Panc1 (cell line): ENCODE results near the gene ANP32B. TPM values are rescaled to one million over a fixed set of nuclear protein-coding genes. Genes with fewer than 3 reads are reported as not detected.

Experiments used
- ATAC-seq: fragments of 200-7000 bp; cut with Tn5 transposase; 2 replicates; pipeline ENCODE4 v1.9.1; 2020; ENCODE audit warnings: mild to moderate bottlenecking, moderate library complexity
- BruUV-seq: library from RNA; stranded (reverse); fragments of 400-500 nt; replicated peaks from 2 replicates; lab custom pipeline; 2021; lab: Mats Ljungman, UMichigan
- CTCF ChIA-PET: fragments of 300-600 bp; sonication (Branson Sonifier 250); formaldehyde crosslinking; loops from one replicate; lab custom pipeline; 2022; ENCODE audit warnings: antibody characterized with exemption; lab: Charles Lee
- POLR2A ChIA-PET: fragments of 300-600 bp; sonication (Branson Sonifier 250); formaldehyde crosslinking; loops from one replicate; lab custom pipeline; 2022; ENCODE audit warnings: antibody characterized with exemption; lab: Charles Lee
- DNase-seq: peaks from one replicate; pipeline ENCODE4 v3.0.0-alpha.2; 2010; ENCODE audit warnings: low read depth, low spot score
- H3K27ac ChIP-seq: 2 replicates; pipeline ENCODE4 v1.5.1; 2011; ENCODE audit warnings: mild to moderate bottlenecking, low read length, inconsistent platforms
- H3K27me3 ChIP-seq: fragments of 200-500 bp; sonication (Bioruptor generic); 2 replicates; pipeline ENCODE4 v1.6.0; 2014; ENCODE audit warnings: low read length, inconsistent platforms; ENCODE audit not compliant: control insufficient read depth, insufficient read depth
- H3K36me3 ChIP-seq: fragments of 200-500 bp; sonication (Bioruptor generic); 2 replicates; pipeline ENCODE4 v1.5.1; 2014; ENCODE audit warnings: inconsistent platforms, mild to moderate bottlenecking, low read length, moderate library complexity; ENCODE audit not compliant: control insufficient read depth, insufficient read depth
- H3K4me1 ChIP-seq: 2 replicates; pipeline ENCODE4 v1.5.1; 2011; ENCODE audit warnings: inconsistent platforms, mild to moderate bottlenecking, low read length, moderate library complexity; ENCODE audit not compliant: control insufficient read depth, insufficient read depth
- H3K4me3 ChIP-seq, 2 experiments: 2 replicates each; pipeline ENCODE4 v1.5.1; 2011 to 2012; ENCODE audit warnings: low read depth in 2 of 2, low read length in 2 of 2, mild to moderate bottlenecking in 2 of 2, inconsistent platforms in 1 of 2, moderate library complexity in 1 of 2
- H3K9me3 ChIP-seq: fragments of 200-500 bp; sonication (Bioruptor generic); 2 replicates; pipeline ENCODE4 v1.5.1; 2014; ENCODE audit warnings: low read depth, mild to moderate bottlenecking, inconsistent platforms, low read length, moderate library complexity; ENCODE audit not compliant: control insufficient read depth, insufficient read depth
- POLR2AphosphoS5 ChIP-seq: IDR thresholded peaks from 2 replicates; pipeline ENCODE4 v1.6.1; 2012; ENCODE audit warnings: mild to moderate bottlenecking, low read depth, low read length, moderate library complexity
- SIN3A ChIP-seq: IDR thresholded peaks from 2 replicates; pipeline ENCODE4 v1.6.1; 2012; ENCODE audit warnings: low read depth, mild to moderate bottlenecking, low read length, moderate library complexity, borderline replicate concordance; ENCODE audit not compliant: insufficient read depth
- TCF7L2 ChIP-seq: IDR thresholded peaks from 2 replicates; pipeline ENCODE4 v1.6.1; 2011; ENCODE audit warnings: mild to moderate bottlenecking, low read depth, low read length, inconsistent platforms
- in situ Hi-C: cut with HindIII; loops from 2 replicates; pipeline ENCODE4 v1.10.0; 2016; ENCODE audit warnings: low sequenced_read_pairs, low pct_unique_long_range_greater_than_20kb
- intact Hi-C: fragments of 100-400 bp; cut with micrococcal nuclease; formaldehyde crosslinking; loops from one replicate; pipeline ENCODE4 v1.10.0; 2022; ENCODE audit not compliant: unreplicated experiment
- total RNA-seq: library from RNA; stranded (reverse); gene quantifications from one replicate; pipeline ENCODE4 v1.2.1, GENCODE V29; 2021; ENCODE audit not compliant: unreplicated experiment
- TF ChIP-seq, protein P1 (sequence below): fragments of 450-650 bp; IDR thresholded peaks from 2 replicates; pipeline ENCODE4 v1.5.1; 2017; ENCODE audit warnings: mild to moderate bottlenecking
- TF ChIP-seq, protein P2 (sequence below), 2 experiments: IDR thresholded peaks; 2 replicates each; pipeline ENCODE4 v1.6.1; 2011 to 2012; ENCODE audit warnings: low read depth in 2 of 2, control low read depth in 1 of 2, low read length in 1 of 2, mild to moderate bottlenecking in 1 of 2, moderate library complexity in 1 of 2; ENCODE audit not compliant: insufficient read depth in 1 of 2

ANP32B gene
- total RNA-seq, 1 experiment from 2014 or later = 109 TPM

GRCh38 chr9:98056269-98057137, 73.4 kb downstream of the ANP32B start, which contains the start of gene NANS:
Gene NANS, plus strand, starts transcription at chr9:98056732. Its CDS starts 77 bp downstream, at chr9:98056809.
- intact Hi-C loops = no loop called here
- H3K4me1 ChIP-seq = 0 out of 2 replicates have a peak, but pooled peaks cover 4% of the 10 kb centered on the region
- H3K4me3 ChIP-seq = peak within 1 kb of the TSS; percentile 73 to 83
- peaks cover 4% of the 10 kb centered on the region; the same call in 1 of the 2 replicates for H3K36me3 ChIP-seq
- no peaks in the 10 kb centered on the region for H3K27me3 ChIP-seq
- BruUV-seq = no TSS peak
- TF ChIP-seq POLR2AphosphoS5 = peak; percentile 73
- TF ChIP-seq, protein P1, sequence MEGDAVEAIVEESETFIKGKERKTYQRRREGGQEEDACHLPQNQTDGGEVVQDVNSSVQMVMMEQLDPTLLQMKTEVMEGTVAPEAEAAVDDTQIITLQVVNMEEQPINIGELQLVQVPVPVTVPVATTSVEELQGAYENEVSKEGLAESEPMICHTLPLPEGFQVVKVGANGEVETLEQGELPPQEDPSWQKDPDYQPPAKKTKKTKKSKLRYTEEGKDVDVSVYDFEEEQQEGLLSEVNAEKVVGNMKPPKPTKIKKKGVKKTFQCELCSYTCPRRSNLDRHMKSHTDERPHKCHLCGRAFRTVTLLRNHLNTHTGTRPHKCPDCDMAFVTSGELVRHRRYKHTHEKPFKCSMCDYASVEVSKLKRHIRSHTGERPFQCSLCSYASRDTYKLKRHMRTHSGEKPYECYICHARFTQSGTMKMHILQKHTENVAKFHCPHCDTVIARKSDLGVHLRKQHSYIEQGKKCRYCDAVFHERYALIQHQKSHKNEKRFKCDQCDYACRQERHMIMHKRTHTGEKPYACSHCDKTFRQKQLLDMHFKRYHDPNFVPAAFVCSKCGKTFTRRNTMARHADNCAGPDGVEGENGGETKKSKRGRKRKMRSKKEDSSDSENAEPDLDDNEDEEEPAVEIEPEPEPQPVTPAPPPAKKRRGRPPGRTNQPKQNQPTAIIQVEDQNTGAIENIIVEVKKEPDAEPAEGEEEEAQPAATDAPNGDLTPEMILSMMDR = no peak
- TF ChIP-seq SIN3A = peak; percentile 51; the same call in 1 of the 2 replicates
- in situ Hi-C loops = no loop called here
- DNase-seq (peak; percentile 56), ATAC-seq (peak; percentile 98)
- CTCF ChIA-PET = interaction anchor here (0.6 to 0.8 kb wide), 3 partner anchors 35 to 486 kb away, joined by 3 to 16 read pairs (median 6); partner anchors contain the start of gene TRMO
- H3K9me3 ChIP-seq = no peaks in the 10 kb centered on the region
- POLR2A ChIA-PET = interaction anchor here (0.5 to 0.8 kb wide), 5 partner anchors 31 to 381 kb away, joined by 3 to 15 read pairs (median 3); partner anchors contain the start of genes TBC1D2 and TRMO
- H3K27ac ChIP-seq = peak within 1 kb of the TSS; percentile 83

DNA sequence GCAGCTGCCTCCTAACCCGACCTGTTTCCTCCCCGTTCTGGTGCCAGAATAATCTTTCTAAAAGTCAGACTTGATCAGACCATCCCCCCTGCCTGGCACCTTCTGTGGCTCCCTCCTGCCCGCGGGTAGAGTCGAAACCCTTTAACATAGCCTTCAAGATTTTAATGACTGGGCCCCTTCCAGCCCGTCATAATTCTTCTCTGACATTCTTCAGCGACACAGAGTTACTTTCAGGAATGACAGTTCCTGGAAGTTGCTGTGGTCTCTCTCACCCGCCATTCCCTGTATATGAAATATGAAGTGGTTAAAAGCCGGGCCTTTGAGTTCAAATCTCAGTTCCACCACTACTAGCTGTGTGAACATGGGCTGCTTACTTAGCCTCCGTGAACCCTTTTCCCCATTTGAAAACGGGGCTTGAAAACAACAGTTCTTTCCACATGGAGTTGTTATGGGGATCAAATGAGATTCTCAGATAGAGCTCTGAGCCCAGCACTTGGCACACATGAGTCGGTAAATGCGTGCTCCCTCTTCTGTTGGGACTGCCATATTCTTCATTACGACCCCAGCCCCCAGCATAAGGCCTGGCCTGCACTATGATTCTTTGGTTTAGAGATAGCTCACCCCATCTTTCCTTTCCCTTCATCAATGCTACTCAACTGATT, 74.1 kb downstream of the ANP32B start:
- TF ChIP-seq, protein P1 = no peak
- TF ChIP-seq POLR2AphosphoS5 (no peak), SIN3A (no peak), TCF7L2 (no peak)
- ATAC-seq (no peak), DNase-seq (no peak)
- intact Hi-C loops (no loop called here), in situ Hi-C loops (no loop called here)
- BruUV-seq = no TSS peak
- CTCF ChIA-PET = interaction anchor here (0.6 kb wide), 1 partner anchor 240 kb away, joined by 4 read pairs; no protein-coding TSS in a partner anchor
- POLR2A ChIA-PET = no interaction called here
- H3K4me3 ChIP-seq = peak overlapping the region; percentile 73 to 83
- peak overlapping the region; percentile 83 for H3K27ac ChIP-seq
- H3K27me3 ChIP-seq = no peaks in the 10 kb centered on the region
- peaks cover 4% of the 10 kb centered on the region; the same call in 1 of the 2 replicates for H3K36me3 ChIP-seq
- H3K4me1 ChIP-seq = 0 out of 2 replicates have a peak, but pooled peaks cover 4% of the 10 kb centered on the region
- no peaks in the 10 kb centered on the region for H3K9me3 ChIP-seq

DNA sequence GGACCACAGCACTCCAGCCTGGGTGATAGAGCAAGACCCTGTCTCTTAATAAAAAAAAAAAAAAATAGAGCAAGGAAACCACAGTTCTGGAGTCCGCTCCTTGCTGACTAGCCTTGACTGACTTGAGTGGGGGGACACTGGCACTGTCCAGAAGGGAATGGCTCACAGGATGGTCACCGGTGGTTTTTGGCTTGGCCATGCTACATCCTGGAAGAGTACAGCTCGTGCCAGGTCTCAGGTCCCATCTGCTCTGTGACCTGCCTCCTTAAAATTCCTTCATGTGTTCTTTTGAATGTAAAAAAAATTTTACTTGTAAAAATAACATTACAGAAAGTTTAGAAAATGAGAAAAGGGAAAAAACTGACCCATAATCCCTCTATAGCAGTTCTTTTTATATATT, 79.0 kb downstream of the ANP32B start:
- DNase-seq (no peak), ATAC-seq (no peak)
- TF ChIP-seq, protein P1 = no peak
- TF ChIP-seq, protein P2, sequence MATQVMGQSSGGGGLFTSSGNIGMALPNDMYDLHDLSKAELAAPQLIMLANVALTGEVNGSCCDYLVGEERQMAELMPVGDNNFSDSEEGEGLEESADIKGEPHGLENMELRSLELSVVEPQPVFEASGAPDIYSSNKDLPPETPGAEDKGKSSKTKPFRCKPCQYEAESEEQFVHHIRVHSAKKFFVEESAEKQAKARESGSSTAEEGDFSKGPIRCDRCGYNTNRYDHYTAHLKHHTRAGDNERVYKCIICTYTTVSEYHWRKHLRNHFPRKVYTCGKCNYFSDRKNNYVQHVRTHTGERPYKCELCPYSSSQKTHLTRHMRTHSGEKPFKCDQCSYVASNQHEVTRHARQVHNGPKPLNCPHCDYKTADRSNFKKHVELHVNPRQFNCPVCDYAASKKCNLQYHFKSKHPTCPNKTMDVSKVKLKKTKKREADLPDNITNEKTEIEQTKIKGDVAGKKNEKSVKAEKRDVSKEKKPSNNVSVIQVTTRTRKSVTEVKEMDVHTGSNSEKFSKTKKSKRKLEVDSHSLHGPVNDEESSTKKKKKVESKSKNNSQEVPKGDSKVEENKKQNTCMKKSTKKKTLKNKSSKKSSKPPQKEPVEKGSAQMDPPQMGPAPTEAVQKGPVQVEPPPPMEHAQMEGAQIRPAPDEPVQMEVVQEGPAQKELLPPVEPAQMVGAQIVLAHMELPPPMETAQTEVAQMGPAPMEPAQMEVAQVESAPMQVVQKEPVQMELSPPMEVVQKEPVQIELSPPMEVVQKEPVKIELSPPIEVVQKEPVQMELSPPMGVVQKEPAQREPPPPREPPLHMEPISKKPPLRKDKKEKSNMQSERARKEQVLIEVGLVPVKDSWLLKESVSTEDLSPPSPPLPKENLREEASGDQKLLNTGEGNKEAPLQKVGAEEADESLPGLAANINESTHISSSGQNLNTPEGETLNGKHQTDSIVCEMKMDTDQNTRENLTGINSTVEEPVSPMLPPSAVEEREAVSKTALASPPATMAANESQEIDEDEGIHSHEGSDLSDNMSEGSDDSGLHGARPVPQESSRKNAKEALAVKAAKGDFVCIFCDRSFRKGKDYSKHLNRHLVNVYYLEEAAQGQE (IDR thresholded peaks at IDR 0.05; ENCODE audit: insufficient read depth in 1 of 2, low read depth in 2 of 2, low read length in 1 of 2) = no peak
- no peak for TF ChIP-seq POLR2AphosphoS5
- TF ChIP-seq SIN3A = no peak
- no peak for TF ChIP-seq TCF7L2
- intact Hi-C loops = no loop called here
- in situ Hi-C loops = no loop called here
- Histone ChIP-seq H3K27me3 (no peaks in the 10 kb centered on the region), H3K4me1 (0 out of 2 replicates have a peak, but pooled peaks cover 4% of the 10 kb centered on the region), H3K27ac (no peak overlapping the region), H3K36me3 (peaks cover 2% of the 10 kb centered on the region; the same call in 1 of the 2 replicates), H3K9me3 (no peaks in the 10 kb centered on the region), H3K4me3 (no peak overlapping the region)
- ChIA-PET CTCF (no interaction called here), POLR2A (no interaction called here)
- no TSS peak for BruUV-seq
